PC-9 (cell line): Measurements from ENCODE around the gene EVL.

Experiments used
- CTCF ChIP-seq: fragments of 200-600 bp; sonication (generic); conservative IDR thresholded peaks from 2 replicates; pipeline ENCODE4 v1.6.1; 2017; ENCODE audit warnings: mixed run types, antibody characterized with exemption, mild to moderate bottlenecking, moderate library complexity
- EZH2 ChIP-seq: fragments of 200-600 bp; sonication (generic); IDR thresholded peaks from 2 replicates; pipeline ENCODE4 v1.8.0; 2017; ENCODE audit warnings: antibody characterized with exemption, low read depth

- no peak for TF ChIP-seq CTCF
- TF ChIP-seq EZH2, result no peak
These were observed 126.5 kb downstream of the EVL start for GRCh38 chr14:100191584-100192249.
